ENCODE data around the gene TMEM158.

The TMEM158 gene

DNA sequence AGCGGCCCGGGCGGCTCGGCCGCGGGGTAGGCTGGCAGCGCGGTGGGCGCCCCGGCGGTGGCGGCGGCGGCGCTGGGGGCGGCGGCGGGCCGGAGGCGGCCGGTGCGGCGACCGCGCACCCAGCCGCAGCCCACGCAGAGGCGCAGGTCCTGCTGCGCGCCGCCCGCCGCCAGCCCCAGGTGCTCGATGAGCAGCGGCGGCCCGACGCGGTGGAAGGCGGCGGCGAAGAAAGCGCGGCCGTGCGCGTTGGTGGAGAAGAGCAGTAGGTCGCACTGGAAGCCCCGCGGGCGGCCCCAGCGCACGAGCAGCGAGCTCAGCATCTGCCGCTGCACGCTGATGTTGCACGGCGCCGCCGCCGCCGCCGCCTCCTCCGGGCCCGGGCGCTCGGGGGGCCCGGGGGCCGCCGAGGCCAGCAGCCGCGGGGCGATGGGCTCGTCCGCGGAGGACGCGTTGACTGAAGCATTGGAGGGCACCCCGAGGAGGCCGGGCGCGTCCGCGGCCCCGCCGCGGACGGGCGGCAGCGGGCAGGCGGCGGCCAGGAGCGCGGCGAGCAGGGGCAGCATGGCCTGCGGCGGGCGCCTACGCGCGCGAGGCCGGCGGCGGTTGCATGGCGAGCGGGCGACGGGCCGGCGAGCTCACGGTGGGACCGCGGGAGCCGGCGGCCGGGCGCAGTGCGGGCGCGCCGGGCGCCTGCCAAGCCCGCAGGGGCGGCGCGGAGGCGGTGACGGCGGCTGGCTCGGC is 452 bp downstream of the TMEM158 start:
- Histone ChIP-seq H3K4me2 (peak overlapping the region; percentile 90 to 100 (median 99)), H3K4me1 (peaks cover 10 to 29% (median 20%) of the 10 kb centered on the region in 10 experiments; a peak in 19 of 20 replicates), H3K9ac (peak overlapping the region; percentile 22 to 71 (median 67); a peak in 19 of 22 replicates), H4K20me1 (peaks cover 0 to 25% (median 13%) of the 10 kb centered on the region in 11 experiments; a peak in 14 of 22 replicates), H3K36me3 (no peaks in the 10 kb centered on the region), H3K9me3 (replicated peaks in 1 of 11) (no peaks in the 10 kb centered on the region), H3K4me3 (peak overlapping the region; percentile 59 to 80 (median 72)), H3K27ac (no peak overlapping the region), H3K27me3 (peaks cover 57 to 77% (median 67%) of the 10 kb centered on the region in 11 experiments)
- TF ChIP-seq Cebpa-rat (IDR thresholded peaks at IDR 0.05): no peak

GRCh38 chr3:45224824-45225464 is 1.1 kb downstream of the TMEM158 start:
- H3K4me1 ChIP-seq: peaks cover 10 to 29% (median 20%) of the 10 kb centered on the region in 10 experiments; a peak in 19 of 20 replicates
- H3K9ac ChIP-seq: peak overlapping the region in 10 of 11 experiments; percentile 21 to 71 (median 66); a peak in 16 of 22 replicates
- peaks cover 57 to 77% (median 67%) of the 10 kb centered on the region in 11 experiments for H3K27me3 ChIP-seq
- H3K4me2 ChIP-seq: peak overlapping the region; percentile 90 to 100 (median 99)
- peaks cover 0 to 25% (median 13%) of the 10 kb centered on the region in 11 experiments; a peak in 14 of 22 replicates for H4K20me1 ChIP-seq
- peak overlapping the region; percentile 59 to 80 (median 72) for H3K4me3 ChIP-seq
- H3K9me3 ChIP-seq (replicated peaks in 1 of 11): no peaks in the 10 kb centered on the region
- no peak for TF ChIP-seq Cebpa-rat (IDR thresholded peaks at IDR 0.05)
- H3K27ac ChIP-seq: no peak overlapping the region
- no peaks in the 10 kb centered on the region for H3K36me3 ChIP-seq

GRCh38 chr3:45223889-45224727 is 2.0 kb downstream of the TMEM158 start:
- peak overlapping the region in 5 of 11 experiments; percentile 90 to 99 (median 98); a peak in 6 of 22 replicates for H3K4me2 ChIP-seq
- H3K4me1 ChIP-seq: peaks cover 13 to 29% (median 22%) of the 10 kb centered on the region in 10 experiments
- H3K27ac ChIP-seq: no peak overlapping the region
- no peaks in the 10 kb centered on the region for H3K36me3 ChIP-seq
- no peaks in the 10 kb centered on the region for H3K9me3 ChIP-seq (replicated peaks in 1 of 11)
- peak overlapping the region in 1 of 11 experiments; percentile 71; a peak in 2 of 22 replicates for H3K9ac ChIP-seq
- peaks cover 57 to 73% (median 67%) of the 10 kb centered on the region in 11 experiments for H3K27me3 ChIP-seq
- H3K4me3 ChIP-seq: peak overlapping the region in 3 of 10 experiments; percentile 59 to 79 (median 73); a peak in 7 of 20 replicates
- TF ChIP-seq Cebpa-rat (IDR thresholded peaks at IDR 0.05): no peak
- peaks cover 0 to 25% (median 13%) of the 10 kb centered on the region in 11 experiments; a peak in 14 of 22 replicates for H4K20me1 ChIP-seq

- no peak overlapping the region for H3K4me3 ChIP-seq
- peaks cover 28 to 34% (median 30%) of the 10 kb centered on the region in 11 experiments for H3K27me3 ChIP-seq
- peaks cover 0 to 19% (median 6%) of the 10 kb centered on the region in 10 experiments; a peak in 11 of 20 replicates for H3K4me1 ChIP-seq
- H3K9ac ChIP-seq: no peak overlapping the region
- no peak overlapping the region for H3K27ac ChIP-seq
- peak overlapping the region in 1 of 11 experiments; percentile 51; a peak in 1 of 22 replicates for H3K4me2 ChIP-seq
- peaks cover 0 to 14% (median under 1%) of the 10 kb centered on the region in 11 experiments; a peak in 11 of 22 replicates for H4K20me1 ChIP-seq
- no peak for TF ChIP-seq Cebpa-rat (IDR thresholded peaks at IDR 0.05)
- H3K9me3 ChIP-seq (replicated peaks in 1 of 11): no peaks in the 10 kb centered on the region
- no peaks in the 10 kb centered on the region for H3K36me3 ChIP-seq
Observed at GRCh38 chr3:45219694-45220093, 6.4 kb downstream of the TMEM158 start.

- TF ChIP-seq Cebpa-rat (IDR thresholded peaks at IDR 0.05): no peak
- Histone ChIP-seq H3K27me3 (peaks cover 18 to 25% (median 21%) of the 10 kb centered on the region in 11 experiments), H3K4me1 (peaks cover 0 to 17% (median 5%) of the 10 kb centered on the region in 10 experiments; a peak in 8 of 20 replicates), H3K4me2 (peak overlapping the region in 3 of 11 experiments; percentile 39 to 52 (median 51); a peak in 5 of 22 replicates), H3K9ac (no peak overlapping the region), H3K36me3 (no peaks in the 10 kb centered on the region), H3K27ac (no peak overlapping the region), H3K9me3 (replicated peaks in 1 of 11) (no peaks in the 10 kb centered on the region), H3K4me3 (no peak overlapping the region), H4K20me1 (peaks cover 0 to 6% (median 0%) of the 10 kb centered on the region in 11 experiments; a peak in 4 of 22 replicates)
Observed at GRCh38 chr3:45218578-45219390, 7.3 kb downstream of the TMEM158 start.

GRCh38 chr3:45216021-45216609 is 10.0 kb downstream of the TMEM158 start:
- no peaks in the 10 kb centered on the region for H3K36me3 ChIP-seq
- no peak overlapping the region; a peak in 1 of 22 replicates for H3K9ac ChIP-seq
- H3K27ac ChIP-seq: no peak overlapping the region
- no peak for TF ChIP-seq Cebpa-rat (IDR thresholded peaks at IDR 0.05)
- H3K27me3 ChIP-seq: no peaks in the 10 kb centered on the region
- H3K9me3 ChIP-seq (replicated peaks in 1 of 11): no peaks in the 10 kb centered on the region
- H4K20me1 ChIP-seq: no peaks in the 10 kb centered on the region
- no peak overlapping the region for H3K4me3 ChIP-seq
- H3K4me1 ChIP-seq: peaks cover 0 to 22% (median 5%) of the 10 kb centered on the region in 10 experiments; a peak in 8 of 20 replicates
- peak overlapping the region in 2 of 11 experiments; percentile 10 to 15; a peak in 1 of 22 replicates for H3K4me2 ChIP-seq

- Histone ChIP-seq H3K4me2 (peak overlapping the region in 3 of 11 experiments; percentile 10 to 15 (median 15); a peak in 2 of 22 replicates), H4K20me1 (no peaks in the 10 kb centered on the region)
- no peak for TF ChIP-seq Cebpa-rat (IDR thresholded peaks at IDR 0.05)
Observed at GRCh38 chr3:45215466-45215865, 10.6 kb downstream of the TMEM158 start.

More at GRCh38 chr3:45215466-45215865, 10.6 kb downstream of the TMEM158 start:
- H3K36me3 ChIP-seq: no peaks in the 10 kb centered on the region
- peaks cover 0 to 28% (median 5%) of the 10 kb centered on the region in 10 experiments; a peak in 8 of 20 replicates for H3K4me1 ChIP-seq
- no peak overlapping the region for H3K4me3 ChIP-seq
- H3K27ac ChIP-seq: no peak overlapping the region
- H3K9ac ChIP-seq: no peak overlapping the region; a peak in 1 of 22 replicates
- no peaks in the 10 kb centered on the region for H3K9me3 ChIP-seq (replicated peaks in 1 of 11)
- H3K27me3 ChIP-seq: no peaks in the 10 kb centered on the region
